H1 (cell line): Measurements from ENCODE around the gene RALGAPB. TPM values are rescaled to one million over a fixed set of nuclear protein-coding genes. Genes with fewer than 3 reads are reported as not detected.

Experiments used
- CTCF ChIA-PET: fragments of 300-600 bp; sonication (Branson Sonifier 250); formaldehyde crosslinking; loops from one replicate; lab custom pipeline; 2021; ENCODE audit not compliant: partially characterized antibody; lab: Charles Lee
- POLR2A ChIA-PET: fragments of 300-600 bp; sonication (Branson Sonifier 250); formaldehyde crosslinking; loops from one replicate; lab custom pipeline; 2021; ENCODE audit warnings: inconsistent platforms; ENCODE audit not compliant: partially characterized antibody; lab: Charles Lee
- DNase-seq, 2 experiments: peaks; one replicate each; pipeline versions ENCODE4 v3.0.0 to v3.0.0-alpha.2; 2010 to 2022; ENCODE audit warnings: low spot score in 2 of 2, low read depth in 1 of 2, mixed read lengths in 1 of 2
- FAIRE-seq: peaks from 2 replicates; lab custom pipeline; 2011; peaks lifted over from hg19 to GRCh38; lab: Jason Lieb, UNC
- H2AFZ ChIP-seq: 2 replicates; pipeline ENCODE4 v1.8.1; 2012; ENCODE audit warnings: low read length, inconsistent platforms
- H2AK5ac ChIP-seq: 2 replicates; pipeline ENCODE4 v1.6.1; 2013; ENCODE audit warnings: low read depth, low read length
- H2BK120ac ChIP-seq: replicated peaks from 2 replicates; pipeline ENCODE3; 2013; ENCODE audit warnings: low read depth, low read length, inconsistent platforms
- H2BK12ac ChIP-seq: 2 replicates; pipeline ENCODE4 v1.6.1; 2013; ENCODE audit warnings: low read depth, low read length
- H2BK15ac ChIP-seq: 2 replicates; pipeline ENCODE4 v1.6.1; 2013; ENCODE audit warnings: low read length
- H2BK20ac ChIP-seq: 2 replicates; pipeline ENCODE4 v1.6.1; 2013; ENCODE audit warnings: low read length
- H2BK5ac ChIP-seq: 2 replicates; pipeline ENCODE4 v1.6.1; 2013; ENCODE audit warnings: low read depth, low read length
- H3K14ac ChIP-seq: 2 replicates; pipeline ENCODE4 v1.6.1; 2013; ENCODE audit warnings: inconsistent platforms; ENCODE audit not compliant: insufficient read length
- H3K18ac ChIP-seq: 2 replicates; pipeline ENCODE4 v1.6.1; 2013; ENCODE audit warnings: low read length; ENCODE audit errors: extremely low read depth
- H3K23ac ChIP-seq: 2 replicates; pipeline ENCODE4 v1.6.1; 2013; ENCODE audit warnings: inconsistent platforms; ENCODE audit not compliant: insufficient read length
- H3K23me2 ChIP-seq: 2 replicates; pipeline ENCODE4 v1.6.1; 2013; ENCODE audit warnings: low read depth, low read length
- H3K27ac ChIP-seq: 2 replicates; pipeline ENCODE4 v1.6.1; 2011; ENCODE audit warnings: low read depth, low read length, inconsistent platforms
- H3K27me3 ChIP-seq, 4 experiments: replicated peaks in 1 of 4; 1 replicate in 1 of 4; 2 replicates in 3 of 4; pipeline versions ENCODE4 v1.6.1 to v1.8.1; 2011 to 2013; ENCODE audit warnings: low read length in 3 of 4, mild to moderate bottlenecking in 3 of 4, inconsistent platforms in 2 of 4, mixed read lengths in 2 of 4, moderate library complexity in 1 of 4; ENCODE audit not compliant: control insufficient read depth in 3 of 4, insufficient read depth in 3 of 4; ENCODE audit errors: extremely low read depth in 1 of 4
- H3K36me3 ChIP-seq, 4 experiments: 2 replicates each; pipeline versions ENCODE4 v1.6.1 to v1.8.1; 2011 to 2013; ENCODE audit warnings: mild to moderate bottlenecking in 4 of 4, low read length in 3 of 4, moderate library complexity in 2 of 4, control low read depth in 1 of 4, inconsistent platforms in 1 of 4; ENCODE audit not compliant: insufficient read depth in 4 of 4, control insufficient read depth in 2 of 4
- H3K4ac ChIP-seq: replicated peaks from 2 replicates; pipeline ENCODE3; 2013; ENCODE audit warnings: low read length, low read depth, mixed read lengths, inconsistent platforms; ENCODE audit not compliant: insufficient read length
- H3K4me1 ChIP-seq, 4 experiments: replicated peaks in 1 of 4; 1 replicate in 1 of 4; 2 replicates in 3 of 4; pipeline versions ENCODE4 v1.6.1 to v1.8.1; 2011 to 2013; ENCODE audit warnings: low read length in 3 of 4, inconsistent platforms in 2 of 4, mixed read lengths in 1 of 4; ENCODE audit not compliant: insufficient read depth in 4 of 4, control insufficient read depth in 3 of 4
- H3K4me2 ChIP-seq, 2 experiments: 2 replicates each; pipeline versions ENCODE4 v1.6.1 to v1.8.1; 2011 to 2013; ENCODE audit warnings: low read depth in 2 of 2, low read length in 2 of 2, control low read depth in 1 of 2, inconsistent platforms in 1 of 2, mild to moderate bottlenecking in 1 of 2; ENCODE audit not compliant: insufficient read depth in 1 of 2
- H3K4me3 ChIP-seq, 4 experiments: fragments of 200-600, 300-600 bp in 1 of 4; sonication (generic), shearing (Covaris generic), sonication (Bioruptor Twin) in 1 of 4; 2 replicates each; pipeline versions ENCODE4 v1.5.1 to v1.8.1; 2011 to 2016; ENCODE audit warnings: low read length in 4 of 4, low read depth in 3 of 4, control low read depth in 2 of 4, inconsistent platforms in 2 of 4, mild to moderate bottlenecking in 2 of 4, mixed read lengths in 1 of 4, moderate library complexity in 1 of 4; ENCODE audit not compliant: insufficient read depth in 2 of 4; ENCODE audit errors: extremely low read depth in 1 of 4
- H3K56ac ChIP-seq: replicated peaks from 2 replicates; pipeline ENCODE3; 2013; ENCODE audit warnings: low read depth, mild to moderate bottlenecking, mixed read lengths, low read length, inconsistent platforms; ENCODE audit not compliant: insufficient read length
- H3K79me1 ChIP-seq: 2 replicates; pipeline ENCODE4 v1.6.1; 2013; ENCODE audit warnings: low read depth, low read length, control low read depth
- H3K79me2 ChIP-seq, 2 experiments: 2 replicates each; pipeline versions ENCODE4 v1.6.1 to v1.8.1; 2012 to 2013; ENCODE audit warnings: low read length in 2 of 2, mild to moderate bottlenecking in 2 of 2, inconsistent platforms in 1 of 2; ENCODE audit not compliant: insufficient read depth in 2 of 2, control insufficient read depth in 1 of 2
- H3K9ac ChIP-seq, 4 experiments: replicated peaks in 1 of 4; 1 replicate in 1 of 4; 2 replicates in 3 of 4; pipeline versions ENCODE4 v1.6.1 to v1.8.1; 2011 to 2013; ENCODE audit warnings: low read depth in 3 of 4, low read length in 3 of 4, control low read depth in 2 of 4, mild to moderate bottlenecking in 2 of 4, moderate library complexity in 2 of 4, inconsistent platforms in 1 of 4; ENCODE audit errors: extremely low read depth in 1 of 4
- H3K9me3 ChIP-seq, 2 experiments: 2 replicates each; pipeline versions ENCODE4 v1.6.1 to v1.8.1; 2012 to 2013; ENCODE audit warnings: mild to moderate bottlenecking in 2 of 2, moderate library complexity in 2 of 2, control low read depth in 1 of 2, inconsistent platforms in 1 of 2, low read depth in 1 of 2, low read length in 1 of 2, mixed read lengths in 1 of 2; ENCODE audit not compliant: insufficient read depth in 2 of 2
- H4K20me1 ChIP-seq, 2 experiments: replicated peaks in 1 of 2; 2 replicates each; pipeline versions ENCODE3 to v1.8.1; 2011 to 2013; ENCODE audit warnings: inconsistent platforms in 2 of 2, low read length in 2 of 2, mild to moderate bottlenecking in 1 of 2; ENCODE audit not compliant: insufficient read depth in 2 of 2, control insufficient read depth in 1 of 2
- H4K5ac ChIP-seq: 2 replicates; pipeline ENCODE4 v1.6.1; 2013; ENCODE audit warnings: low read length, low read depth, mixed read lengths, inconsistent platforms; ENCODE audit not compliant: insufficient read length
- H4K8ac ChIP-seq: 2 replicates; pipeline ENCODE4 v1.8.0; 2013; ENCODE audit warnings: mild to moderate bottlenecking, moderate library complexity, low read length, inconsistent platforms; ENCODE audit not compliant: insufficient read depth; ENCODE audit errors: extremely low read depth
- H4K91ac ChIP-seq: replicated peaks from 2 replicates; pipeline ENCODE3; 2013; ENCODE audit warnings: low read length, mixed read lengths, inconsistent platforms; ENCODE audit not compliant: insufficient read length
- CREB1 ChIP-seq: IDR thresholded peaks from 2 replicates; pipeline ENCODE4 v1.6.1; 2012; ENCODE audit warnings: inconsistent platforms
- POLR2AphosphoS5 ChIP-seq: IDR thresholded peaks from 2 replicates; pipeline ENCODE4 v1.6.1; 2011; ENCODE audit warnings: low read depth, low read length
- RNF2 ChIP-seq: fragments of 200-900, 300-1000 bp; sonication (generic); IDR thresholded peaks from 2 replicates; pipeline ENCODE4 v1.7.1; 2016; ENCODE audit warnings: borderline replicate concordance, low read depth, mild to moderate bottlenecking, antibody characterized with exemption, low read length; ENCODE audit not compliant: poor library complexity, severe bottlenecking; ENCODE audit errors: missing control alignments
- RXRA ChIP-seq: IDR thresholded peaks from 2 replicates; pipeline ENCODE4 v1.6.1; 2011; ENCODE audit warnings: low read depth, mild to moderate bottlenecking, low read length, moderate library complexity; ENCODE audit not compliant: insufficient read depth
- SP2 ChIP-seq: IDR thresholded peaks from 2 replicates; pipeline ENCODE4 v1.6.1; 2012; ENCODE audit warnings: mild to moderate bottlenecking, low read length, inconsistent platforms
- SUZ12 ChIP-seq: fragments of 200-600 bp; sonication (generic); IDR thresholded peaks from 2 replicates; pipeline ENCODE4 v1.6.1; 2012; ENCODE audit warnings: mild to moderate bottlenecking, inconsistent platforms, low read length, moderate library complexity, mixed read lengths
- WGBS, 2 experiments: shearing (Covaris generic) in 1 of 2; methylation state at CpG; one replicate each; pipeline versions ENCODE4 v1.1.6 to v1.1.7; 2013 to 2015; ENCODE audit warnings: low lambda C conversion rate in 2 of 2, mixed read lengths in 2 of 2, inconsistent platforms in 1 of 2, low coverage in 1 of 2, missing lambda C conversion rate in 1 of 2; ENCODE audit not compliant: insufficient replicate concordance in 2 of 2, insufficient coverage in 1 of 2, insufficient read length in 1 of 2; ENCODE audit errors: extremely low coverage in 1 of 2, missing lambda C conversion rate in 1 of 2; 5-methylcytosine and 5-hydroxymethylcytosine counted together
- polyA plus RNA-seq, 7 experiments: library from polyadenylated mRNA; depleted of rRNA in 3 of 7; stranded (reverse) in 5 of 7; unstranded in 2 of 7; fragments of >200 nt in 5 of 7; fragments of 200-250 nt in 2 of 7; gene quantifications; 1 replicate in 5 of 7; 2 replicates in 1 of 7; 4 replicates in 1 of 7; pipeline versions ENCODE4 v1.2.1 to v1.2.3, GENCODE V29; 2011 to 2013; ENCODE audit warnings: missing spikeins in 2 of 7, mixed read lengths in 2 of 7
- total RNA-seq: library from RNA; stranded (reverse); fragmentation: NEBNext Ultra II Directional; extraction: Animal tissue kit (Norgen Biotek cat#: 25700); gene quantifications from 2 replicates; pipeline ENCODE4 v1.2.1, GENCODE V29; 2021
- TF ChIP-seq, protein P1 (sequence below): IDR thresholded peaks from 2 replicates; pipeline ENCODE4 v1.6.1; 2011; ENCODE audit warnings: low read depth, mild to moderate bottlenecking, low read length; ENCODE audit not compliant: insufficient read depth
- TF ChIP-seq, protein P2 (sequence below): IDR thresholded peaks from 2 replicates; pipeline ENCODE4 v1.6.1; 2012; ENCODE audit warnings: low read length, inconsistent platforms

Gene RALGAPB
- total and polyA plus RNA-seq, 2 of the 8 experiments (the other 6 are each of a cell fraction or from before 2014, with no cell fraction given): 10.6 to 35.1 TPM

GRCh38 chr20:38489181-38489580 is 16.5 kb downstream of the RALGAPB start:
- Histone ChIP-seq H3K18ac (no peak overlapping the region), H3K36me3 (peaks cover 5 to 31% (median 12%) of the 10 kb centered on the region in 4 experiments), H2BK15ac (no peak overlapping the region), H3K27me3 (no peaks in the 10 kb centered on the region), H3K4me2 (no peak overlapping the region), H4K20me1 (peaks cover 2 to 10% of the 10 kb centered on the region in 2 experiments), H2BK120ac (no peak overlapping the region), H3K56ac (no peak overlapping the region), H3K4me1 (no peaks in the 10 kb centered on the region), H4K5ac (no peak overlapping the region), H3K23ac (no peak overlapping the region), H3K27ac (no peak overlapping the region), H3K23me2 (no peaks in the 10 kb centered on the region), H3K79me2 (peaks cover 0 to 25% of the 10 kb centered on the region in 2 experiments; a peak in 2 of 4 replicates), H3K79me1 (peaks cover 6% of the 10 kb centered on the region; the same call in 1 of the 2 replicates), H4K91ac (no peak overlapping the region), H3K14ac (no peak overlapping the region), H2BK20ac (no peak overlapping the region), H3K9ac (no peak overlapping the region), H4K8ac (no peak overlapping the region), H2AFZ (no peak overlapping the region), H3K9me3 (no peaks in the 10 kb centered on the region), H3K4me3 (no peak overlapping the region), H2AK5ac (no peak overlapping the region), H3K4ac (no peak overlapping the region), H2BK5ac (no peak overlapping the region), H2BK12ac (no peak overlapping the region)
- ChIA-PET CTCF (interaction anchor here (1.0 kb wide), 1 partner anchor 263 kb away, joined by 3 read pairs; no protein-coding TSS in a partner anchor), POLR2A (interaction anchor here (0.6 kb wide), 1 partner anchor 24 kb away, joined by 3 read pairs; no protein-coding TSS in a partner anchor)
- DNase-seq (no peak), FAIRE-seq (no peak)
- 85% methylated on average over 3 of the region's 3 CpGs; no CpG with 5 or more reads in 1 of the 2 experiments for WGBS, 2 experiments
- TF ChIP-seq, protein P1, sequence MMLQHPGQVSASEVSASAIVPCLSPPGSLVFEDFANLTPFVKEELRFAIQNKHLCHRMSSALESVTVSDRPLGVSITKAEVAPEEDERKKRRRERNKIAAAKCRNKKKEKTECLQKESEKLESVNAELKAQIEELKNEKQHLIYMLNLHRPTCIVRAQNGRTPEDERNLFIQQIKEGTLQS: no peak
- TF ChIP-seq SUZ12 (no peak), SP2 (no peak), RNF2 (no peak), CREB1 (no peak), POLR2AphosphoS5 (no peak), RXRA (no peak)
- TF ChIP-seq, protein P2, sequence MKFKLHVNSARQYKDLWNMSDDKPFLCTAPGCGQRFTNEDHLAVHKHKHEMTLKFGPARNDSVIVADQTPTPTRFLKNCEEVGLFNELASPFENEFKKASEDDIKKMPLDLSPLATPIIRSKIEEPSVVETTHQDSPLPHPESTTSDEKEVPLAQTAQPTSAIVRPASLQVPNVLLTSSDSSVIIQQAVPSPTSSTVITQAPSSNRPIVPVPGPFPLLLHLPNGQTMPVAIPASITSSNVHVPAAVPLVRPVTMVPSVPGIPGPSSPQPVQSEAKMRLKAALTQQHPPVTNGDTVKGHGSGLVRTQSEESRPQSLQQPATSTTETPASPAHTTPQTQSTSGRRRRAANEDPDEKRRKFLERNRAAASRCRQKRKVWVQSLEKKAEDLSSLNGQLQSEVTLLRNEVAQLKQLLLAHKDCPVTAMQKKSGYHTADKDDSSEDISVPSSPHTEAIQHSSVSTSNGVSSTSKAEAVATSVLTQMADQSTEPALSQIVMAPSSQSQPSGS: no peak
